Esophagus (tissue), 2 donors: ENCODE results near the gene SLC39A6. TPM values are rescaled to one million over a fixed set of nuclear protein-coding genes. Genes with fewer than 3 reads are reported as not detected.
"Not testable (repeated sequence)": the region's sequence is repeated elsewhere in the genome, so short reads cannot be mapped to it uniquely, and the experiment has no call there.

Experiments
- H3K27ac ChIP-seq, 2 donors: one replicate each; pipeline ENCODE4 v1.5.1; 2013; ENCODE audit warnings: low read depth in 2 of 2, mild to moderate bottlenecking in 2 of 2, inconsistent platforms in 1 of 2, low read length in 1 of 2, moderate library complexity in 1 of 2
- H3K27me3 ChIP-seq, 2 donors: one replicate each; pipeline ENCODE4 v1.6.1; 2013; ENCODE audit warnings: low read length in 2 of 2, control low read depth in 1 of 2, mild to moderate bottlenecking in 1 of 2; ENCODE audit not compliant: insufficient read depth in 2 of 2, control insufficient read depth in 1 of 2
- H3K36me3 ChIP-seq, 2 donors: one replicate each; pipeline ENCODE4 v1.6.1; 2013; ENCODE audit warnings: low read length in 1 of 2; ENCODE audit not compliant: control insufficient read depth in 2 of 2, insufficient read depth in 2 of 2
- H3K4me1 ChIP-seq, 2 donors: one replicate each; pipeline ENCODE4 v1.6.1; 2013; ENCODE audit warnings: low read length in 1 of 2; ENCODE audit not compliant: control insufficient read depth in 2 of 2, insufficient read depth in 2 of 2
- H3K4me3 ChIP-seq, 2 donors: one replicate each; pipeline ENCODE4 v1.5.1; 2013; ENCODE audit warnings: low read length in 2 of 2, mild to moderate bottlenecking in 2 of 2, low read depth in 1 of 2, moderate library complexity in 1 of 2
- H3K9me3 ChIP-seq, 2 donors: one replicate each; pipeline ENCODE4 v1.6.1; 2013; ENCODE audit warnings: mild to moderate bottlenecking in 2 of 2, low read depth in 1 of 2, low read length in 1 of 2, moderate library complexity in 1 of 2; ENCODE audit not compliant: control insufficient read depth in 2 of 2, insufficient read depth in 1 of 2
- WGBS, 2 donors: extraction: QIAGEN DNeasy Blood & Tissue Kit; methylation state at CpG; one replicate each; pipeline ENCODE4 v1.1.7; 2013; 5-methylcytosine and 5-hydroxymethylcytosine counted together
- polyA plus RNA-seq, 2 donors: library from polyadenylated mRNA; stranded (reverse); fragments of 200-250 nt; gene quantifications; one replicate each; pipeline ENCODE4 v1.2.3, GENCODE V29; 2013
- donor health status: healthy with polysubstance abuse.
- donor health status: Bipolar disorder and iron deficiency.

SLC39A6 gene
- polyA plus RNA-seq, 2 donors, result 2.8 to 11.9 TPM

DNA sequence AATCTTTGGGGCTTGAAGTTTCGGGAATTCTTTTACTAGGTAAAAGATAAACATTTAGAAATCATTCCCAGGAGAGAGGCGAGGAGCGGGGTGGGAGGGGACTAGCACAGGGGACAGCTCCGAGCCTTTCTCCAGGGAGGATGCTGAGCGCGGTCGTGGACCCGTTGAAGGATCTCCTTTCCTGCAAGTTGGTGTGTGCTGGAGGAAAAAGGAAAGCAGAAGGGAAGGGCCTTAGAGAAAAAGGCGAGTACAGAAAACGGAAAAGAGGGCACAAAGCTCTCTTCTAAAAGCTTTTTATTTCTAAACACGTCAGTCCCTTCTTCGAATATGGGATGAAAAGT, 640 bp downstream of the SLC39A6 start:
- Histone ChIP-seq H3K9me3 (no peaks in the 10 kb centered on the region), H3K27ac (peak overlapping the region; percentile 99 to 100), H3K36me3 (no peaks in the 10 kb centered on the region), H3K4me3 (peak overlapping the region; percentile 91 to 95), H3K27me3 (no peaks in the 10 kb centered on the region), H3K4me1 (peaks cover 7 to 8% of the 10 kb centered on the region in 2 donors)
- WGBS, 2 donors, result 1 to 2% methylated on average over 12 of the region's 12 CpGs

GRCh38 chr18:36127836-36128529, 1.2 kb downstream of the SLC39A6 start:
- no peak overlapping the region for H3K27ac ChIP-seq
- peak overlapping the region in 1 of 2 donors; percentile 91 for H3K4me3 ChIP-seq
- H3K36me3 ChIP-seq, result no peaks in the 10 kb centered on the region
- no peaks in the 10 kb centered on the region for H3K9me3 ChIP-seq
- peaks cover 7 to 8% of the 10 kb centered on the region in 2 donors for H3K4me1 ChIP-seq
- H3K27me3 ChIP-seq, result no peaks in the 10 kb centered on the region
- 34% methylated on average over 15 of the region's 15 CpGs for WGBS, 2 donors

DNA sequence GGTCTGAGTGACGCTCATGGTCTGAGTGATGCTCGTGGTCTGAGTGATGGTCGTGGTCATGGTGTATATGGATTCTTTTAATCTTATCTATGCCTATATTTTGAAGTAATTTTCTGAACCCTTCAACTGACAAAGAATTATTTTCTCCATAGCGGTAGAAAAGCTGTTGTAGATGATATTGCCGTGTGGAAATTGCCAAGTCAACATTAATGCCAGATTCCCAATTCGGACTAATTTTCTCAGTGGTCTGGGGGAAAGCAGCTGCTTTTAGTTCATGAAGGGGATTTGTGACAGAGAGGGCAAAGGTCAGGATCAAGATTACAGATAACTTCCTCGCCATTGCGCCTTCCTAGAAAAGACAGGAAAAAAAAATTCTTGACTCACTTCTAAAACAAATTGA, 2.5 kb downstream of the SLC39A6 start:
- no peaks in the 10 kb centered on the region for H3K9me3 ChIP-seq
- no peak overlapping the region for H3K4me3 ChIP-seq
- H3K27ac ChIP-seq, result no peak overlapping the region
- peaks cover 3 to 7% of the 10 kb centered on the region in 2 donors for H3K4me1 ChIP-seq
- H3K36me3 ChIP-seq, result peaks cover 0 to 2% of the 10 kb centered on the region in 2 donors
- WGBS, 2 donors, result 91 to 95% methylated on average over 8 of the region's 8 CpGs
- H3K27me3 ChIP-seq, result no peaks in the 10 kb centered on the region

- Histone ChIP-seq H3K36me3 (peaks cover 0 to 2% of the 10 kb centered on the region in 2 donors), H3K9me3 (no peaks in the 10 kb centered on the region), H3K4me1 (peaks cover 0 to 2% of the 10 kb centered on the region in 2 donors), H3K4me3 (no peak overlapping the region), H3K27ac (no peak overlapping the region), H3K27me3 (no peaks in the 10 kb centered on the region)
- 69 to 79% methylated on average over 4 of the region's 4 CpGs for WGBS, 2 donors
These were observed 4.3 kb downstream of the SLC39A6 start for GRCh38 chr18:36124841-36125240.

DNA sequence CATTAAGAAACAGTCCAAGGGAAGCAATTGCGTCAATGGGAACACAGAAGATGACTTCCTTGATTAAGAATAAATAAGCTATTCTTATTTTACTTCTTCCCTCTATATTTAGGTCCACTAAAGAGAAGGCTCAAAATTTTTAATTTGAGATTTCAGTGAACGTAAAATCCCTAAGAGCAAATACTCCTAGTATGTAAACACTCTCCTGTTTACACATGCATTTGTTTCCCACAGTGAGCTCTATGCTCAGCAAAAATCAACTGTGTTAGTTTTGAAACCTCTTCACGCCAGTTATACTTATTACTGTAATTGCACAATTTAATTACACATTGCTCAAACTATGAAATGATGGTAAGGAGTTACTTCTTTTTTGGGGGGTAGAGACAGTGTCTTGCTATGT, 8.8 kb downstream of the SLC39A6 start:
- Histone ChIP-seq H3K4me3 (no peak overlapping the region), H3K9me3 (no peaks in the 10 kb centered on the region), H3K4me1 (no peaks in the 10 kb centered on the region), H3K36me3 (peaks cover 4% of the 10 kb centered on the region in 2 donors), H3K27me3 (no peaks in the 10 kb centered on the region), H3K27ac (no peak overlapping the region)
- 83 to 95% methylated on average over 3 of the region's 3 CpGs for WGBS, 2 donors

- not testable (repeated sequence) for H3K4me3 ChIP-seq, H3K36me3 ChIP-seq
These were observed 12.4 kb downstream of the SLC39A6 start for GRCh38 chr18:36116771-36117170.

GRCh38 chr18:36114738-36115137, 14.4 kb downstream of the SLC39A6 start:
- Histone ChIP-seq H3K4me3 (no peak overlapping the region), H3K36me3 (peaks cover 8% of the 10 kb centered on the region in 2 donors), H3K4me1 (no peaks in the 10 kb centered on the region), H3K27me3 (no peaks in the 10 kb centered on the region), H3K9me3 (no peaks in the 10 kb centered on the region), H3K27ac (no peak overlapping the region)
- WGBS, 2 donors, result 79 to 85% methylated on average over 1 of the region's 1 CpG

More at GRCh38 chr18:36116771-36117170, 12.4 kb downstream of the SLC39A6 start:
- H3K27ac ChIP-seq, H3K27me3 ChIP-seq, H3K9me3 ChIP-seq, H3K4me1 ChIP-seq: not testable (repeated sequence)
- 92 to 95% methylated on average over 11 of the region's 11 CpGs for WGBS, 2 donors

DNA sequence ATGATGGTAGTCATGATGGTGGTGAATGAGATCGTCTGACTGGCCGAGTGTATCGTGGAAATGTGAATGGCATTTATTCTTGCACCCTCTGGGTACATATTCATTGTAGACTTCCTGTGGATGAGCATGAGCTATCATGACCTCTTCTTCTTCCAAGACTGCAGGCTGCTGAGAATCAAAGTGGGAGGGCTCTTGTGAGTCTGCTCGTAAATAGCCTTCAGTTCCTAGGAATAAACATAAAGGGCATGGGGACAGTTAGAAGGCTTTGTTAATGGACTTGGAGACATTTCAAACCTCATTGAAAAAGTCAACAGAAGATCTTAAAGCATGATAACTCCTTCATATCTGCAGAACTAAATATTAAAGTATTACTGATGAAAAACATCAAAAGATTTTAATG, 14.9 kb downstream of the SLC39A6 start:
- Histone ChIP-seq H3K4me3 (no peak overlapping the region), H3K27me3 (no peaks in the 10 kb centered on the region), H3K4me1 (no peaks in the 10 kb centered on the region), H3K36me3 (peaks cover 8% of the 10 kb centered on the region in 2 donors), H3K27ac (no peak overlapping the region), H3K9me3 (no peaks in the 10 kb centered on the region)
- WGBS, 2 donors, result 85 to 91% methylated on average over 4 of the region's 4 CpGs

- Histone ChIP-seq H3K36me3 (peaks cover 8 to 11% of the 10 kb centered on the region in 2 donors), H3K4me3 (no peak overlapping the region), H3K27me3 (no peaks in the 10 kb centered on the region), H3K9me3 (no peaks in the 10 kb centered on the region), H3K4me1 (no peaks in the 10 kb centered on the region), H3K27ac (no peak overlapping the region)
These were observed 16.8 kb downstream of the SLC39A6 start for GRCh38 chr18:36112302-36112701.

DNA sequence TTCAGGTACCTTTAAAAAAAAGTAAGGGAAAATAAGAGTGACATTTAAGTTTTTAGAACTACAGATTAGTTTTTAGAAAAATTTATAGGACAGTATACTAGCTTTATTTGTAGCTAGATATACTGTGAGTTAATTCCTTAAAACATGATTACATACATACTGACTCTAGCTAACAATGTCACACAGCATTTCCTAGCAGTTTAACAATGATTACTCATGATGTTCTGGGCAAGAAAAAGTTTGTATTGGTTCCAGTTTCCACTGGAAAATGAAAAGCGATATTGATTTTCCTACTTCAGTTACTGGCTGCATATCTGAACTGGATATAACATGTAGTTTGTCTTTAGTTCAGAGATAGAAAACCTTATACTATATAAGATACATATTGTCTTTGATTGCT, 19.4 kb downstream of the SLC39A6 start:
- Histone ChIP-seq H3K27me3 (no peaks in the 10 kb centered on the region), H3K36me3 (peaks cover 6 to 7% of the 10 kb centered on the region in 2 donors), H3K4me1 (no peaks in the 10 kb centered on the region), H3K9me3 (no peaks in the 10 kb centered on the region), H3K4me3 (no peak overlapping the region), H3K27ac (no peak overlapping the region)
- 70 to 83% methylated on average over 1 of the region's 1 CpG for WGBS, 2 donors
